Measurements from ENCODE around the gene NR2F6.

NR2F6 gene

DNA sequence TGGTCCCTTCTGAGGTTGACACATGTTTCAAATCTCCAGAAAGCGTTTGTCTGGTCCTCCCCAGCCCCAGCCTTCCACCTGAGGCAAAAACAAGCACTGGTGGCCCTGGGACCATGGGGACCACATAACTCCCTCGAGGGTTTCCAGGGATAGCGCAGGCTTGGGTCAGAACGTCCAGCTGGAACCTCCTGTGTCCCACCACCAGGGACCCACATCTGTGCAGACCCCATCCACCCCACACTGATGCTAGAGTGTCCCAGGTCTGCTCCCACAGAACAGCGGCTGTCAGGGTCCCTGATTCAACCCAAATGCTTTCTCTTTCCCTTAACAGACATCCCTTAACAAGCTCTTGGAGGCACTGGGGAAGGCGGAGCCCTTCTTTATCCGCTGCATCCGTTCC lies 60.1 kb downstream of the NR2F6 start:
- TF ChIP-seq POLR2A (IDR thresholded peaks at IDR 0.05; ENCODE audit: low read depth, low read length) (no peak), POLR2AphosphoS5 (IDR thresholded peaks at IDR 0.05; ENCODE audit: low read depth, low read length) (peak; percentile 60; the same call in 1 of the 2 replicates)
- FAIRE-seq = no peak
- no peak for DNase-seq (ENCODE audit: insufficient read length, low spot score)

- peak; percentile 43 for FAIRE-seq
Measured at GRCh38 chr19:17184371-17184841, 61.3 kb downstream of the NR2F6 start.

DNA sequence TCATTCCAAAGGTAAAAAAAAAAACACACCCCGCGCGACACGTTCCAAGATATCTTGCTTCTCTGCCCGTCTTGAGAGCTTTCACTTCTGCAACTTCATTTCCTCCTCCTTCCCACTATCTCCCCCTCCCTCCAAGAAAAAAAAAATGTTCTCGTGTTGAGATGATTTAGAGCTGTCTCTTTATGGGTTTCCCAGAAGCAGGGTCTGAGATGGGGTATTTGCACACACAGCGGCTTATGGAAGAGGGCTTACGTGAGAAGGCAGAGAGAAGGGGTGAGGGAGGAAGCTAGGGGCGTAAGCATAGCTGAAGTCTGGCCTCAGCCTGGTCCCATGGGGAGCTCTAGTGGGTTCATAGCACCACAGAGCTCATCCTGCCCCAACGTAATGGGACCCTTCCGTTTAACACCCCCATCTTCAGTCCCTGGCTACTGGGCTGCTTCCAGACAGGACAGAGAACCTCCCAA lies 61.8 kb downstream of the NR2F6 start:
- DNase-seq (ENCODE audit: insufficient read length, low spot score) = no peak
- no peak for FAIRE-seq
- TF ChIP-seq SPI1 (IDR thresholded peaks at IDR 0.05; ENCODE audit: low read depth, low read length) (peak; percentile 84), POLR2AphosphoS5 (IDR thresholded peaks at IDR 0.05; ENCODE audit: low read depth, low read length) (no peak)

More at GRCh38 chr19:17184371-17184841, 61.3 kb downstream of the NR2F6 start:
- DNase-seq (ENCODE audit: insufficient read length, low spot score) = no peak
- TF ChIP-seq POU2F2 (IDR thresholded peaks at IDR 0.05; ENCODE audit: low read depth, low read length) (no peak), SPI1 (IDR thresholded peaks at IDR 0.05; ENCODE audit: low read depth, low read length) (peak; percentile 47; the same call in 1 of the 2 replicates), POLR2AphosphoS5 (IDR thresholded peaks at IDR 0.05; ENCODE audit: low read depth, low read length) (0 out of 2 replicates have a peak, but pooled peaks have one; percentile 31)

DNA sequence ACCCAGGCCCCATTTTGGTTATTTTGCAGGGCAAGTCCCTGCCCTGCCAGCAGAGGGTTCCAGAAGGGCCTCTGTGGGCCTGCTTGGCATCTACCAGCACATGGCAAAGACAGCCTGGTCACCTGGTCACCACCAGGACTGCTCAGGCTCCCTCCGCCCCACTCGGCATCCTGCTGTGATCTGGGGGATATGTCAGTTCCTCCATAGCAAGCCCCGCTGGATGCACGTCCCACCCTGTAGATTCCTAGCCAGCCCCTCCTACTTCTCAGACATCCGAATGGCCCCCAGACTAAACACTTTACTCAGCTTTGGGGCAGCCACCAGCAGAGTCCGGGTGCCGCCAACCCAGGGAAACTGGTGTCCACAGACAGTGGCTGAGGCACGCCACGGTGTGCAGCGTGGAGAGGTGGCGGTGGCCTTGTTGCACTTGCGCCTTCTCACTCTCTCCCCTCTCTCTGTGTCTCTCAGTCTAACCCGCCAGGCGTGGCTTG lies 62.4 kb downstream of the NR2F6 start:
- FAIRE-seq = peak; percentile 96
- DNase-seq (ENCODE audit: insufficient read length, low spot score) = no peak
- TF ChIP-seq POLR2A (IDR thresholded peaks at IDR 0.05; ENCODE audit: low read depth, low read length) = no peak; the same call in 1 of the 2 replicates
- TF ChIP-seq POLR2AphosphoS5 (IDR thresholded peaks at IDR 0.05; ENCODE audit: low read depth, low read length) = no peak
- no peak for TF ChIP-seq POU2F2 (IDR thresholded peaks at IDR 0.05; ENCODE audit: low read depth, low read length)
- no peak for TF ChIP-seq TAF1 (IDR thresholded peaks at IDR 0.05; ENCODE audit: low read depth, low read length)
- TF ChIP-seq SPI1 (IDR thresholded peaks at IDR 0.05; ENCODE audit: low read depth, low read length) = no peak
- TF ChIP-seq PAX5 (IDR thresholded peaks at IDR 0.05; ENCODE audit: insufficient read depth, low read length, severe bottlenecking) = no peak
